ENCODE results near the gene HSD17B3. TPM values are rescaled to one million over a fixed set of nuclear protein-coding genes. Genes with fewer than 3 reads are reported as not detected.

HSD17B3 gene
- total RNA-seq, 1 donor from 2014 or later: not detected

DNA sequence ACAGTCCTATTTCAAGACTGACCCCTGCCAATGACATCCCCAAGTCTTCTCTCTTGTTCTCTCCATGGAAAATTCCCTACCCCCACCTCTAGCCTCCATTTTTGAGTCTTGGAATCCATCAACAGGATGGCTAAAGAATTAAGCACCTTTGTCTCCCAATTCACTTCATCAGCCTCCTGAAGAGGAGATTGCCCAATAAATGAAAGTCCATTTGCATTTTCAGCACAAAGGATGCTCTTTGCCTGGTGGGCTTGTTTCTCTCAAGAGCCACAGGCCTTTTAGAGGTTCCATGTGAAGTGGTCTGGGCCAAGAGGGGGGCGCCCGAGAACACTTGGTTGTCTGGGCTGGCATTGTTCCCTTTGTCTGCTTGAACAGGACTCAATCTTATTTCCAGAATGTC is 12.6 kb downstream of the HSD17B3 start:
- no peak for DNase-seq (ENCODE audit: extremely low spot score in 2 of 2)
- no peaks in the 10 kb centered on the region for H3K36me3 ChIP-seq
- no peak for TF ChIP-seq POLR2AphosphoS5 (IDR thresholded peaks at IDR 0.05; ENCODE audit: insufficient read depth in 1 of 2, low read depth in 1 of 2)
- TF ChIP-seq POLR2A (IDR thresholded peaks at IDR 0.05): no peak
- TF ChIP-seq, protein P1, sequence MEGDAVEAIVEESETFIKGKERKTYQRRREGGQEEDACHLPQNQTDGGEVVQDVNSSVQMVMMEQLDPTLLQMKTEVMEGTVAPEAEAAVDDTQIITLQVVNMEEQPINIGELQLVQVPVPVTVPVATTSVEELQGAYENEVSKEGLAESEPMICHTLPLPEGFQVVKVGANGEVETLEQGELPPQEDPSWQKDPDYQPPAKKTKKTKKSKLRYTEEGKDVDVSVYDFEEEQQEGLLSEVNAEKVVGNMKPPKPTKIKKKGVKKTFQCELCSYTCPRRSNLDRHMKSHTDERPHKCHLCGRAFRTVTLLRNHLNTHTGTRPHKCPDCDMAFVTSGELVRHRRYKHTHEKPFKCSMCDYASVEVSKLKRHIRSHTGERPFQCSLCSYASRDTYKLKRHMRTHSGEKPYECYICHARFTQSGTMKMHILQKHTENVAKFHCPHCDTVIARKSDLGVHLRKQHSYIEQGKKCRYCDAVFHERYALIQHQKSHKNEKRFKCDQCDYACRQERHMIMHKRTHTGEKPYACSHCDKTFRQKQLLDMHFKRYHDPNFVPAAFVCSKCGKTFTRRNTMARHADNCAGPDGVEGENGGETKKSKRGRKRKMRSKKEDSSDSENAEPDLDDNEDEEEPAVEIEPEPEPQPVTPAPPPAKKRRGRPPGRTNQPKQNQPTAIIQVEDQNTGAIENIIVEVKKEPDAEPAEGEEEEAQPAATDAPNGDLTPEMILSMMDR (IDR thresholded peaks at IDR 0.05): no peak
- no peak overlapping the region for H3K4me3 ChIP-seq
- no peak overlapping the region for H3K27ac ChIP-seq
- H3K9me3 ChIP-seq: no peaks in the 10 kb centered on the region
- intact Hi-C loops (cut with DNase I): no loop called here
- H3K27me3 ChIP-seq: no peaks in the 10 kb centered on the region
- H3K4me1 ChIP-seq: no peaks in the 10 kb centered on the region

DNA sequence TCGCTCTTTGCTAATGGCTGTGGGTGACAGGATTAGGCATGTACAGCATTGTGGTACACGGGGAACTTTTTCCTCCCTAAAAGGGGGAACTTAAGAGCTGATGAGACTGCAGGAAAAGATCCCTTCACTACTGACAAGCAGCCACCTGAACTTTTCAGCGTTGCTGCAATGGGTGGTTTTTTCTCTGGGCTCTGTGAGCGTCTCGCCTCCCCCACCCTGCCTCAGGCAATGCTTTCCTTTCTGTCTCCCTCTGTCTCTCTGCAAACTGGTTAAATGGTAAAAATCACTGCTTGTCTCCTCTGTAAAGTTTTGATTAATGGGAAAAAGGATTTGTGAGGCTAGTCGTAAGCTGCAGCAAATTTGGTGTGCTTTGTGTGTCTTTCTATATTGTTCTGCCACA is 20.3 kb downstream of the HSD17B3 start:
- Histone ChIP-seq H3K4me1 (no peaks in the 10 kb centered on the region), H3K4me3 (no peak overlapping the region), H3K9me3 (no peaks in the 10 kb centered on the region), H3K27ac (no peak overlapping the region), H3K27me3 (no peaks in the 10 kb centered on the region), H3K36me3 (no peaks in the 10 kb centered on the region)
- DNase-seq (ENCODE audit: extremely low spot score in 2 of 2): no peak
- intact Hi-C loops (cut with DNase I): no loop called here
- TF ChIP-seq, protein P1 (IDR thresholded peaks at IDR 0.05): no peak
- TF ChIP-seq POLR2AphosphoS5 (IDR thresholded peaks at IDR 0.05; ENCODE audit: insufficient read depth in 1 of 2, low read depth in 1 of 2) (no peak), POLR2A (IDR thresholded peaks at IDR 0.05) (no peak)

DNA sequence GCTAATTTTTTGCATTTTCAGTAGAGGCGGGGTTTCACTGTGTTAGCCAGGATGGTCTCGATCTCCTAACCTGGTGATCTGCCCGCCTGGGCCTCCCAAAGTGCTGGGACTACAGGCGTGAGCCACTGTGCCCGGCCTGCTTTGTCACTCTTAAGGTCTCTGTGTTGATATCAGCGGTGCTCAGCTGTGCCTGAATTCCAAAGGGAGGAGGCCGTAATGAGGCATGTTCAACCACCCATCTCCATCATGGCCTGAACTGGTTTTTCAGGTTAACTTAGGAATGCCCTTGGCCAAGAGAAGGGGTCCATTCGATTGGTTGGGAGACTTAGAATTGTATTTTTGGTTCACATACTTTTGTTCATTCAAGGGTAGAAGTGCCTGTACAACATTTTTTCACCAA is 22.0 kb downstream of the HSD17B3 start:
- no peak for TF ChIP-seq POLR2AphosphoS5 (IDR thresholded peaks at IDR 0.05; ENCODE audit: insufficient read depth in 1 of 2, low read depth in 1 of 2)
- no peak for TF ChIP-seq POLR2A (IDR thresholded peaks at IDR 0.05)
- TF ChIP-seq, protein P1 (IDR thresholded peaks at IDR 0.05): no peak
- H3K4me3 ChIP-seq: no peak overlapping the region

DNA sequence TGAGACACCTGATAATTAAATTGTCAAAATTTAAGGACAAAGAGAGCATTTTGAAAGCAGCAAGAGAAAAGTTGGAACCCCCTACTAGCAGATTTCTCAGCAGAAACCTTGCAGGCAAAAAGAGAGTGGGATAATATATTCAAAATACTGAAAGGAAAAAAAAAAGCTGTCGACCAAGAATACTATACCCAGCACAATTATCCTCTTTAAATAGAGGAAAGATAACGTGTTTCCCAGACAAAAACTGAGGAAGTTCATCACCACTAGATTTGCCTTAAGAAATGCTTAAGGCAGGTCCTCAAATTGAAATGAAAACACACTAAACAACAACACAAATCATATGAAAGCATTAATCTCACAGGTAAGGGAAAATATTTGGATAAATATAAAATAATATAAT is 27.0 kb downstream of the HSD17B3 start:
- H3K4me1 ChIP-seq: no peaks in the 10 kb centered on the region
- intact Hi-C loops (cut with DNase I): no loop called here
- no peak for TF ChIP-seq POLR2AphosphoS5 (IDR thresholded peaks at IDR 0.05; ENCODE audit: insufficient read depth in 1 of 2, low read depth in 1 of 2)
- no peaks in the 10 kb centered on the region for H3K36me3 ChIP-seq
- H3K4me3 ChIP-seq: no peak overlapping the region
- H3K27ac ChIP-seq: no peak overlapping the region
- H3K9me3 ChIP-seq: peaks cover 12% of the 10 kb centered on the region
- H3K27me3 ChIP-seq: no peaks in the 10 kb centered on the region
- no peak for DNase-seq (ENCODE audit: extremely low spot score in 2 of 2)

More for the DNA sequence above, 22.0 kb downstream of the HSD17B3 start:
- no peaks in the 10 kb centered on the region for H3K27me3 ChIP-seq
- intact Hi-C loops (cut with DNase I): no loop called here
- DNase-seq (ENCODE audit: extremely low spot score in 2 of 2): no peak
- peaks cover 9% of the 10 kb centered on the region for H3K9me3 ChIP-seq
- H3K4me1 ChIP-seq: no peaks in the 10 kb centered on the region
- H3K36me3 ChIP-seq: no peaks in the 10 kb centered on the region
- H3K27ac ChIP-seq: no peak overlapping the region

DNA sequence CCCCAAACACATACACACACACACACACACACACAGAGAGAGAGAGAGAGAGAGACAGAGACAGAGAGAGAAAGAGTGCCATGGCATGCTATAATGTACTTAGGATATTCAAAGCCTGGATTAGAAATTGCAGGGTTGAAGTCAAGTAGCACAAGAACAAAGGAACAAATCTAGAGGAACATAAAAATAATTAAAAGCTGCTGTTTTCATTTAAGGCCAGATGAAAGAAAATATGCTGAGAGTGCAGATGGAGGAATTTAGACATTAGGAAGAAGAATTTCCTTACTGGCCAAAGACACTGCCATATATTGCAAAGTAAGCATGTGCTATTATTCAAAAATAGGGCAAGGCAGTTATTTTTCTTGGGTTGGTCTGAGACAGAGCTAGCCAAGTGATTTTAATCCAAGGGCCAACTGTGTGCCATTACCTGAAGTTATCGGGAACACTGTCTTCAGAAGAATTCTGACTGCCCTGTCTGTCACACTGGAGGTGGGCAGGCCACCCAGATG is 31.7 kb downstream of the HSD17B3 start:
- H3K27ac ChIP-seq: no peak overlapping the region
- intact Hi-C loops (cut with DNase I): no loop called here
- no peak for DNase-seq (ENCODE audit: extremely low spot score in 2 of 2)
- H3K4me1 ChIP-seq: no peaks in the 10 kb centered on the region
- H3K27me3 ChIP-seq: no peaks in the 10 kb centered on the region
- no peak overlapping the region for H3K4me3 ChIP-seq
- peaks cover 7% of the 10 kb centered on the region for H3K9me3 ChIP-seq
- H3K36me3 ChIP-seq: no peaks in the 10 kb centered on the region
- TF ChIP-seq, protein P1 (IDR thresholded peaks at IDR 0.05): no peak
- TF ChIP-seq POLR2A (IDR thresholded peaks at IDR 0.05) (no peak), POLR2AphosphoS5 (IDR thresholded peaks at IDR 0.05; ENCODE audit: insufficient read depth in 1 of 2, low read depth in 1 of 2) (no peak)

Measured in vagina (tissue), 2 donors.